GM20431 (cell line): Measurements from ENCODE around the gene EVPLL.
"Not testable (repeated sequence)": the region's sequence is repeated elsewhere in the genome, so short reads cannot be mapped to it uniquely, and the experiment has no call there.

ENCODE experiments used
- in situ Hi-C: fragments of 300-500 bp; cut with MseI, MboI; formaldehyde crosslinking; loops from one replicate; pipeline ENCODE4 v1.15.0; 2020; ENCODE audit warnings: low sequenced_read_pairs; ENCODE audit not compliant: unreplicated experiment

Gene EVPLL

GRCh38 chr17:18377437-18378204, at the start of gene EVPLL:
Gene EVPLL, plus strand, starts transcription at chr17:18377778. Its CDS starts 3,160 bp downstream, at chr17:18380938.
- in situ Hi-C loops, result no loop called here

GRCh38 chr17:18328643-18329204, 48.9 kb upstream of the EVPLL start:
- in situ Hi-C loops, result no loop called here

GRCh38 chr17:18331879-18332278, 45.7 kb upstream of the EVPLL start:
- in situ Hi-C loops, result no loop called here

GRCh38 chr17:18332909-18333489, 44.6 kb upstream of the EVPLL start:
- in situ Hi-C loops, result no loop called here

GRCh38 chr17:18338158-18338557, 39.4 kb upstream of the EVPLL start:
- in situ Hi-C loops, result not testable (repeated sequence)

- in situ Hi-C loops, result no loop called here
Observed at GRCh38 chr17:18339933-18340332, 37.6 kb upstream of the EVPLL start.

GRCh38 chr17:18344021-18344420, 33.6 kb upstream of the EVPLL start:
- in situ Hi-C loops, result no loop called here

- in situ Hi-C loops, result no loop called here
Observed at GRCh38 chr17:18353541-18353940, 24.0 kb upstream of the EVPLL start.

- in situ Hi-C loops, result no loop called here
Observed at GRCh38 chr17:18356624-18357023, 21.0 kb upstream of the EVPLL start.

- in situ Hi-C loops, result no loop called here
Observed at GRCh38 chr17:18360518-18360917, 17.1 kb upstream of the EVPLL start.

GRCh38 chr17:18361837-18362697, 15.5 kb upstream of the EVPLL start:
- in situ Hi-C loops, result no loop called here

- in situ Hi-C loops, result no loop called here
Observed at GRCh38 chr17:18362698-18363100, 14.9 kb upstream of the EVPLL start.

- in situ Hi-C loops, result no loop called here
Observed at GRCh38 chr17:18363101-18364049, 14.2 kb upstream of the EVPLL start, which contains the start of gene SHMT1. Gene SHMT1, minus strand, starts transcription at chr17:18363550. Its CDS starts 7,569 bp downstream, at chr17:18355981.

GRCh38 chr17:18364166-18364565, 13.4 kb upstream of the EVPLL start:
- in situ Hi-C loops, result no loop called here

GRCh38 chr17:18368946-18369345, 8.6 kb upstream of the EVPLL start:
- in situ Hi-C loops, result no loop called here

- in situ Hi-C loops, result no loop called here
Observed at GRCh38 chr17:18370761-18371160, 6.8 kb upstream of the EVPLL start.

- in situ Hi-C loops, result no loop called here
Observed at GRCh38 chr17:18371455-18371854, 6.1 kb upstream of the EVPLL start.

- in situ Hi-C loops, result not testable (repeated sequence)
Observed at GRCh38 chr17:18373181-18373580, 4.4 kb upstream of the EVPLL start.

GRCh38 chr17:18374216-18374615, 3.4 kb upstream of the EVPLL start:
- in situ Hi-C loops, result no loop called here

GRCh38 chr17:18378205-18378505, 577 bp downstream of the EVPLL start:
- in situ Hi-C loops, result no loop called here
